Fibroblast of lung (primary cell): ENCODE data around the gene YTHDC1. TPM values are rescaled to one million over a fixed set of nuclear protein-coding genes. Genes with fewer than 3 reads are reported as not detected.
A peak's percentile ranks its signal among the peaks of the same experiment; 100 is the strongest.
"Not testable (repeated sequence)": the region's sequence is repeated elsewhere in the genome, so short reads cannot be mapped to it uniquely, and the experiment has no call there.

Experiments
- DNase-seq, 2 donors: peaks; one replicate each; pipeline versions ENCODE4 v3.0.0 to v3.0.0-alpha.2; 2010; ENCODE audit warnings: low read depth in 2 of 2
- H2AFZ ChIP-seq: 2 replicates; pipeline ENCODE4 v1.5.1; 2012; ENCODE audit warnings: low read length, control low read depth, inconsistent platforms
- H3K27ac ChIP-seq: 2 replicates; pipeline ENCODE4 v1.5.1; 2011; ENCODE audit warnings: low read length, control low read depth; ENCODE audit not compliant: insufficient read depth
- H3K27me3 ChIP-seq: 2 replicates; pipeline ENCODE4 v1.5.1; 2011; ENCODE audit warnings: mild to moderate bottlenecking, low read length; ENCODE audit not compliant: control insufficient read depth, insufficient read depth
- H3K36me3 ChIP-seq: 2 replicates; pipeline ENCODE4 v1.5.1; 2011; ENCODE audit warnings: low read length; ENCODE audit not compliant: control insufficient read depth, insufficient read depth
- H3K4me1 ChIP-seq: 2 replicates; pipeline ENCODE4 v1.5.1; 2011; ENCODE audit warnings: low read length; ENCODE audit not compliant: control insufficient read depth, insufficient read depth; ENCODE audit errors: extremely low read depth
- H3K4me2 ChIP-seq: 2 replicates; pipeline ENCODE4 v1.5.1; 2011; ENCODE audit warnings: low read length, control low read depth; ENCODE audit not compliant: insufficient read depth; ENCODE audit errors: extremely low read depth
- H3K4me3 ChIP-seq, 4 experiments: fragments of 200-600 bp in 1 of 4; sonication (generic) in 1 of 4; replicated peaks in 1 of 4; 2 replicates each; pipeline ENCODE4 v1.5.1; 2011 to 2016; ENCODE audit warnings: low read length in 4 of 4, low read depth in 3 of 4, mild to moderate bottlenecking in 3 of 4, control low read depth in 2 of 4, inconsistent platforms in 1 of 4, mixed read lengths in 1 of 4; ENCODE audit not compliant: insufficient read depth in 1 of 4; ENCODE audit errors: control extremely low read depth in 1 of 4
- H3K79me2 ChIP-seq: 2 replicates; pipeline ENCODE4 v1.5.1; 2012; ENCODE audit warnings: mild to moderate bottlenecking, low read length, inconsistent platforms; ENCODE audit not compliant: control insufficient read depth, insufficient read depth
- H3K9ac ChIP-seq: 2 replicates; pipeline ENCODE4 v1.5.1; 2011; ENCODE audit warnings: mild to moderate bottlenecking, low read length, control low read depth; ENCODE audit not compliant: insufficient read depth
- H3K9me3 ChIP-seq: 2 replicates; pipeline ENCODE4 v1.5.1; 2012; ENCODE audit warnings: low read depth, low read length; ENCODE audit not compliant: control insufficient read depth, insufficient read depth
- H4K20me1 ChIP-seq: 2 replicates; pipeline ENCODE4 v1.5.1; 2011; ENCODE audit warnings: low read length; ENCODE audit not compliant: control insufficient read depth, insufficient read depth; ENCODE audit errors: extremely low read depth
- CTCF ChIP-seq, 2 donors: IDR thresholded peaks in 1 of 2; conservative IDR thresholded peaks in 1 of 2; 1 replicate in 1 of 2; 2 replicates in 1 of 2; pipeline ENCODE4 v1.5.1; 2011 to 2012; ENCODE audit warnings: low read length in 2 of 2, control low read depth in 1 of 2, inconsistent platforms in 1 of 2, low read depth in 1 of 2, mild to moderate bottlenecking in 1 of 2
- EZH2 ChIP-seq: IDR thresholded peaks from 2 replicates; pipeline ENCODE4 v1.5.1; 2012; ENCODE audit warnings: low read length, control low read depth, mild to moderate bottlenecking; ENCODE audit errors: missing control alignments
- polyA plus RNA-seq, 2 donors: library from polyadenylated mRNA; depleted of rRNA in 1 of 2; stranded (reverse) in 1 of 2; unstranded in 1 of 2; fragments of >200 nt; gene quantifications; 2 replicates each; pipeline ENCODE4 v1.2.1, GENCODE V29; 2011 to 2012; ENCODE audit warnings: missing spikeins in 1 of 2
- total RNA-seq: library from RNA; depleted of rRNA; stranded (reverse); fragments of >200 nt; gene quantifications from 2 replicates; pipeline ENCODE4 v1.2.1, GENCODE V29; 2014

The YTHDC1 gene
- total and polyA plus RNA-seq, 2 donors (not counting 1 experiment from before 2014, with no cell fraction given) = 34.6 to 47.6 TPM

DNA sequence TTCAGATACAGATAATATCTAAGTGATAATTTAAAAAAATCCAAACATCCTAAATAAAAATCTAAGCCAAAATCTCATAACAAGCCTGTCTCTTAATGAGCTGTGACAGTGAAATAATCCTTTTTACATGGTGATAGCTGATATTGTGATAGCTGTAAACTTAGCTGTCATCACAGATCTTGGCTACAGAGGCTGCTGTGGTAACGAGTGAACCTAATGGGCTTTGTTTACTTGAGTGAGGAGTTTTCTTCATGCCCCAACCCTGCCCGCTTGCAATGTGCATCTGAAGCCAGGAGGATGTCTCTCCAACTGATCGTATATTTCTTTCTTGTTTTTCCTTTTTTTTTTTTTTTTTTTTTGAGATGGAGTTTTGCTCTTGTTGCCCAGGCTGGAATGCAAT lies 41.5 kb upstream of the YTHDC1 start:
- H3K27ac ChIP-seq = no peak overlapping the region
- DNase-seq = no peak
- no peak for TF ChIP-seq EZH2
- TF ChIP-seq CTCF (conservative IDR thresholded peaks at IDR 0.05 in 1 of 2, IDR thresholded peaks at IDR 0.05 in 1 of 2; ENCODE audit: low read depth in 1 of 2, low read length in 2 of 2) = no peak
- H4K20me1 ChIP-seq = no peaks in the 10 kb centered on the region
- no peaks in the 10 kb centered on the region for H3K27me3 ChIP-seq
- no peaks in the 10 kb centered on the region for H3K4me1 ChIP-seq
- no peak overlapping the region for H2AFZ ChIP-seq
- H3K36me3 ChIP-seq = no peaks in the 10 kb centered on the region
- no peak overlapping the region for H3K9ac ChIP-seq
- H3K79me2 ChIP-seq = no peaks in the 10 kb centered on the region
- H3K9me3 ChIP-seq = no peaks in the 10 kb centered on the region
- H3K4me2 ChIP-seq = no peak overlapping the region
- H3K4me3 ChIP-seq = no peak overlapping the region

DNA sequence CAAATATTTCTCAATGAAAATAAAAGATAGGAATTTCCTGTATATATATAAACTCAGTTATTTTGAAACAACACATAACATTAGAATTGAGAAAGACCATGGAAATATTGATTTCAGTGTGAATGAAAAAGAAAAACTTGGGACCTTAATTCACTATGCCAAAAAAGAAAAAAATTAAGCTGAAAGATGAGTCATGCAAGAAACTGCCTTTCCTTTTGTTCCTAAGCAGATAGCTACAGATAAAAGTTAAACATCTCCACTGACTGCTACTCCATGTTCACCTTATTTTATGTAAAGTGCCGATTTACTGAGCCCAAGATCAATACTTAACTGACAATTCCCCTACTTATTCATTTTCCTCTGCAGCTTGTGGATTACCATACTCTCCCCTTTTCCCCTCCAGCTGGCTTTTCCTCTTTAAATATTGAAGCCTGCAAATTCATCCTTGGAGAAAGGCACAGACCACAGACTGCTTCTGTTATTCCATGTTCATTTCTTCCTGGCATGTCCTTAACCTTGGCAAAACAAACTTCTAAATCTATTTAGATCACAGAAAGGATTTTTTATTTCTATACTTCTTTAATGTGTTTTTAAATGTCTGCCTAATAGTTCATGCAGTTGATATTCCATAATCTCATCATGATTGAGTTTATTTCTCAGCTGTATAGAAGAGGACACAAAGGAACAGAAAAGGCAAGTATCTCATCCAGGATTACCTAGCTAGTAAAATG lies 40.5 kb upstream of the YTHDC1 start:
- TF ChIP-seq EZH2 = no peak
- no peak for TF ChIP-seq CTCF (conservative IDR thresholded peaks at IDR 0.05 in 1 of 2, IDR thresholded peaks at IDR 0.05 in 1 of 2; ENCODE audit: low read depth in 1 of 2, low read length in 2 of 2)
- no peaks in the 10 kb centered on the region for H3K36me3 ChIP-seq
- H3K4me3 ChIP-seq = no peak overlapping the region
- DNase-seq = peak in 1 of 2 donors; percentile 19
- H3K4me1 ChIP-seq = no peaks in the 10 kb centered on the region
- no peaks in the 10 kb centered on the region for H3K79me2 ChIP-seq
- H3K9ac ChIP-seq = no peak overlapping the region
- no peak overlapping the region for H3K27ac ChIP-seq
- no peaks in the 10 kb centered on the region for H4K20me1 ChIP-seq
- no peak overlapping the region for H2AFZ ChIP-seq
- H3K27me3 ChIP-seq = no peaks in the 10 kb centered on the region
- no peak overlapping the region for H3K4me2 ChIP-seq
- no peaks in the 10 kb centered on the region for H3K9me3 ChIP-seq

DNA sequence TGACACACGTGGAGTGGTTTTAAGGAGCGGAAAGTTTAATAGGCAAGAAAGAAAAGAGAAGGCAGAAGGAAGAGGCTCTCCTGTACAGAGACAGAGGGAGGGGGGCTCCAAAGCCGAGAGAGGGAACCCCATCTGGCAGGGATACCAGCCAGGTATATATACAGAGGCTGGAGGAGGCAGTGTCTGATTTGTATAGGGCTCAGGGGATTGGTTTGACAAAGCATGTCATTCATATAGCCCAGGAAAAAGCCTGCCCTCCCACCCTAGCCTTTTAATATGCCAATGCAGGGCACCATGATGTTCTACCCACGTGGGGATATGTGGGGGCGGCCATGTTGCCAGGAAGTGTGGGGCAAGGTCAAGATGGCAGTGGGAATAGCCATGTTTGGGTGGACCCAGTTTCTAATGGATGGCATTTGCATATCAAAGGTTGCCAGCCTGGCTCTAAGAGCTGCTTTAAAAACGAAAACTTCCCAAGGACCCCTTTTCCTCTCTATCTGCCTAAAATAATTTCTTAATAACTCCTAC lies 39.6 kb upstream of the YTHDC1 start:
- DNase-seq, H3K27ac ChIP-seq, H3K4me1 ChIP-seq, H2AFZ ChIP-seq, H3K79me2 ChIP-seq, H3K4me3 ChIP-seq, H4K20me1 ChIP-seq, H3K9me3 ChIP-seq, H3K4me2 ChIP-seq, H3K9ac ChIP-seq, H3K36me3 ChIP-seq, H3K27me3 ChIP-seq: not testable (repeated sequence)
